ENCODE measurements around the gene HCRTR1. TPM values are rescaled to one million over a fixed set of nuclear protein-coding genes. Genes with fewer than 3 reads are reported as not detected.
A peak's percentile ranks its signal among the peaks of the same experiment; 100 is the strongest.

The HCRTR1 gene
- total RNA-seq, 2 donors from 2014 or later, result not detected

- Histone ChIP-seq H3K27ac (peak overlapping the region; percentile 97), H3K9me3 (no peaks in the 10 kb centered on the region), H3K36me3 (no peaks in the 10 kb centered on the region), H3K9ac (ENCODE audit: low read depth in 2 of 2, low read length in 2 of 2) (peak overlapping the region; percentile 91 to 94), H3K27me3 (no peaks in the 10 kb centered on the region), H3K4me3 (peak overlapping the region; percentile 96), H3K4me1 (peaks cover 10% of the 10 kb centered on the region)
- DNase-seq, result no peak
- TF ChIP-seq CTCF (IDR thresholded peaks at IDR 0.05), result no peak
- intact Hi-C loops (cut with DNase I), result no loop called here
Observed at GRCh38 chr1:31643976-31644559, 26.6 kb downstream of the HCRTR1 start.

GRCh38 chr1:31644560-31645273, 27.2 kb downstream of the HCRTR1 start, which contains the start of gene PEF1:
TSS of gene PEF1 (minus strand) at chr1:31644876. CDS start at chr1:31644864, 12 bp downstream.
- Histone ChIP-seq H3K4me3 (peak within 1 kb of the TSS; percentile 96), H3K4me1 (peaks cover 4% of the 10 kb centered on the region)
- TF ChIP-seq CTCF (IDR thresholded peaks at IDR 0.05), result no peak

GRCh38 chr1:31645274-31645568, 27.7 kb downstream of the HCRTR1 start:
- intact Hi-C loops (cut with DNase I), result no loop called here
- DNase-seq, result no peak
- peak overlapping the region; percentile 97 for H3K27ac ChIP-seq

More at GRCh38 chr1:31644560-31645273, 27.2 kb downstream of the HCRTR1 start, which contains the start of gene PEF1:
- peak; percentile 99 for DNase-seq
- intact Hi-C loops (cut with DNase I), result no loop called here
- no peaks in the 10 kb centered on the region for H3K27me3 ChIP-seq
- H3K36me3 ChIP-seq, result no peaks in the 10 kb centered on the region
- H3K9ac ChIP-seq (ENCODE audit: low read depth in 2 of 2, low read length in 2 of 2), result peak within 1 kb of the TSS; percentile 91 to 94
- no peaks in the 10 kb centered on the region for H3K9me3 ChIP-seq
- H3K27ac ChIP-seq, result peak within 1 kb of the TSS; percentile 97

GRCh38 chr1:31646259-31646960, 28.9 kb downstream of the HCRTR1 start:
- intact Hi-C loops (cut with DNase I), result no loop called here
- Histone ChIP-seq H3K4me1 (no peaks in the 10 kb centered on the region), H3K36me3 (no peaks in the 10 kb centered on the region), H3K27me3 (no peaks in the 10 kb centered on the region), H3K27ac (no peak overlapping the region), H3K4me3 (no peak overlapping the region), H3K9ac (ENCODE audit: low read depth in 2 of 2, low read length in 2 of 2) (no peak overlapping the region), H3K9me3 (no peaks in the 10 kb centered on the region)
- no peak for TF ChIP-seq CTCF (IDR thresholded peaks at IDR 0.05)
- no peak for DNase-seq

More at GRCh38 chr1:31645274-31645568, 27.7 kb downstream of the HCRTR1 start:
- H3K4me3 ChIP-seq, result peak overlapping the region; percentile 96
- no peaks in the 10 kb centered on the region for H3K36me3 ChIP-seq
- H3K9me3 ChIP-seq, result no peaks in the 10 kb centered on the region
- TF ChIP-seq CTCF (IDR thresholded peaks at IDR 0.05), result no peak
- no peaks in the 10 kb centered on the region for H3K4me1 ChIP-seq
- no peaks in the 10 kb centered on the region for H3K27me3 ChIP-seq
- H3K9ac ChIP-seq (ENCODE audit: low read depth in 2 of 2, low read length in 2 of 2), result peak overlapping the region; percentile 38 to 94

- Histone ChIP-seq H3K4me3 (no peak overlapping the region), H3K9ac (ENCODE audit: low read depth in 2 of 2, low read length in 2 of 2) (no peak overlapping the region), H3K4me1 (no peaks in the 10 kb centered on the region), H3K9me3 (no peaks in the 10 kb centered on the region), H3K27me3 (no peaks in the 10 kb centered on the region), H3K27ac (no peak overlapping the region), H3K36me3 (no peaks in the 10 kb centered on the region)
- no peak for DNase-seq
- no peak for TF ChIP-seq CTCF (IDR thresholded peaks at IDR 0.05)
- intact Hi-C loops (cut with DNase I), result no loop called here
Observed at GRCh38 chr1:31647106-31647505, 29.6 kb downstream of the HCRTR1 start.

Data from colonic mucosa (tissue), 4 donors.